Myocyte (in vitro differentiated cells): ENCODE measurements around the gene FRAT2. TPM values are rescaled to one million over a fixed set of nuclear protein-coding genes. Genes with fewer than 3 reads are reported as not detected.
"Not testable (repeated sequence)": the region's sequence is repeated elsewhere in the genome, so short reads cannot be mapped to it uniquely, and the experiment has no call there.

Source experiments
- DNase-seq: peaks from one replicate; pipeline ENCODE4 v3.0.0-alpha.2; 2012; ENCODE audit warnings: low read depth
- total RNA-seq: library from RNA; depleted of rRNA; stranded (reverse); fragments of >200 nt; gene quantifications from 2 replicates; pipeline ENCODE4 v1.2.3, GENCODE V29; 2014

The FRAT2 gene
- total RNA-seq, 1 donor from 2014 or later = 6.5 TPM

- peak; percentile 99 for DNase-seq
Measured at GRCh38 chr10:97292097-97292861, 42.2 kb downstream of the FRAT2 start, which contains the start of gene ARHGAP19. Gene ARHGAP19, minus strand, starts transcription at chr10:97292637. Its CDS starts 10 bp downstream, at chr10:97292627.

DNA sequence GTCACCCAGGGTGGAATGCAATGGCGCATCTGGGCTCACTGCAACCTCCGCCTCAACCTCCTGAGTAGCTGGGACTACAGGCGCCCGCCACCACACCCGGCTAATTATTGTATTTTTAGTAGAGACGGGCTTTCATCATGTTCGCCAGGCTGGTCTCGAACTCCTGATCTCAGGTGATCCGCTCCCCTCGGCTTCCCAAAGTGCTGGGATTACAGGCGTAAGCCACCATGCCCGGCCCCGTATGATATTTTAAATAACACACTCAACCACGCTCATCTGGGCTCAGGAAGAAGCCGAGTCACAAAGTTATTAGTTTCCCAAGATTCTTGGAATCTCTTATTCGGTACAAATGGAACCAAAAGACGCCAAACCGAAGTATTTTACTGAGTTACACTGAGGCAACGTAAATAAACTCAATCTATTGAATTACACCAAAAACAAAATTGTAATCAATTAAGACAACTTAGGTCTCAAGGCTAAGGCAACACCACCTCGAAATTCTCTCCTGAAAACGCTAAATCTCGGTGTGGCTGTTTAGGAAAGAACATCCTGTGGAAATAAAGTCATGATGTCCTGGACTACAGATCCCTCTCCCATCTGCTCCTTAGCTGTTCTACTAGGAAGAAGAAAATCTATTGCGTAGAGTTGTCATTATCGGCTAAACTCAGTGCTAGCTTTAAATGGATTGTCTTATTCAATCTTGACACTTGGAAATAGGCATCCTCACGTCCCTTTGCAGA, 43.0 kb downstream of the FRAT2 start:
- no peak for DNase-seq

- DNase-seq = not testable (repeated sequence)
Measured at GRCh38 chr10:97290576-97291356, 43.8 kb downstream of the FRAT2 start.

- DNase-seq = not testable (repeated sequence)
Measured at GRCh38 chr10:97290076-97290475, 44.5 kb downstream of the FRAT2 start.

Other genes with a start within 250 kb of the FRAT2 start
- 0.03 and 0.05 TPM in 2 replicates for gene SLIT1, start 148.8 kb downstream of the FRAT2 start, total RNA-seq
- 4.7 and 4.8 TPM in 2 replicates for gene ARHGAP19, start 42.1 kb downstream of the FRAT2 start, total RNA-seq
- gene FRAT1, start 15.5 kb downstream of the FRAT2 start, total RNA-seq = 1.3 and 1.8 TPM in 2 replicates
- 25.6 and 26.5 TPM in 2 replicates for gene RRP12, start 66.6 kb upstream of the FRAT2 start, total RNA-seq
- gene PGAM1, start 91.5 kb upstream of the FRAT2 start, total RNA-seq = 463 and 464 TPM in 2 replicates
- gene EXOSC1, start 111.3 kb upstream of the FRAT2 start, total RNA-seq = 25.1 and 26.8 TPM in 2 replicates
- gene ZDHHC16, start 111.4 kb upstream of the FRAT2 start, total RNA-seq = 42.1 and 49.9 TPM in 2 replicates
- 149 and 168 TPM in 2 replicates for gene MMS19, start 163.7 kb upstream of the FRAT2 start, total RNA-seq
- 81.1 and 95.8 TPM in 2 replicates for gene UBTD1, start 164.2 kb upstream of the FRAT2 start, total RNA-seq
- gene ANKRD2, start 238.1 kb upstream of the FRAT2 start, total RNA-seq = 61.9 and 115 TPM in 2 replicates
- gene HOGA1, start 249.7 kb upstream of the FRAT2 start, total RNA-seq = 1.1 and 1.8 TPM in 2 replicates